Midbrain (tissue), 1 donor: ENCODE data around the gene RUNX1.
A peak's percentile ranks its signal among the peaks of the same experiment; 100 is the strongest.

Experiments used
- DNase-seq: peaks from one replicate; lab custom pipeline; 2025; lab: John Stamatoyannopoulos, UW

The RUNX1 gene

DNA sequence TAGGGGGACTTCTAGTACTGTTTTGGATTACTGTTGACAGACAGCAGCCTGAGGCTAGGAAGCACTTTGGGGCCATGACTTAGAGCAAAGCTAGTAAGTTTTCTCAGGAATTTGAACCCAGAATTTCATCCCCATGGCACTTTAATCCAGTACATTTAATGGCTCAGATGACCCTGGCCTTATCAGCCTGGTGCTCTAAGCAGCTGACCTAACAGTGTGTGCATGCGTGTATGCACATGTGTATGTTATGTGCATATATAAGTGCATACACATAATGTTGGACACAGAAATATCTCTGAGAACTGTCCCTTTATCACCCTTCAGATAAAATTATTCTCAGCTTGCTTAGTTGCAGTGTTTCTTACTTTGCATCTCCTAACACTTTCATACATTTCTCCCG, 265.3 kb downstream of the RUNX1 start:
- no peak for DNase-seq

- DNase-seq: no peak
These were observed 266.4 kb downstream of the RUNX1 start for GRCh38 chr21:34782506-34783360.

DNA sequence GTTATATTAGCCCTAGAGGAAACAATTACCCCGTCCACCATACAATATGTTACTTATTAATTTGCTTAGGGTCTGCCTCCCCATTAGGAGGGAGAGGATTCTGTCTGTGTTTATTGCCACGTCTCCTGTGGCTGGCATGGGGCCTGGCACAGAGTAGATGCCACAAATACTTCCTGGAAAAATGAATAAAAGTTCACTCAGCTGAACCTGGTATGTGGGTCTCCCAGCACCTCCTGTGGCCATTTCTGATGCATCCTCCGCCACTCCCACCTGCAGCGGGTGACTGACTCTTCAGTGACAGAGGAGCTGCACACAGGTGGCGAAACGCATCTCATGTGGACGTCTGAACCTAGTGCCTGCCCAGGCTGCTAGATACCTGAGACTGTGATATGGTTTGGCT, 267.6 kb downstream of the RUNX1 start:
- no peak for DNase-seq

- no peak for DNase-seq
These were observed 269.2 kb downstream of the RUNX1 start for GRCh38 chr21:34779860-34780259.

DNA sequence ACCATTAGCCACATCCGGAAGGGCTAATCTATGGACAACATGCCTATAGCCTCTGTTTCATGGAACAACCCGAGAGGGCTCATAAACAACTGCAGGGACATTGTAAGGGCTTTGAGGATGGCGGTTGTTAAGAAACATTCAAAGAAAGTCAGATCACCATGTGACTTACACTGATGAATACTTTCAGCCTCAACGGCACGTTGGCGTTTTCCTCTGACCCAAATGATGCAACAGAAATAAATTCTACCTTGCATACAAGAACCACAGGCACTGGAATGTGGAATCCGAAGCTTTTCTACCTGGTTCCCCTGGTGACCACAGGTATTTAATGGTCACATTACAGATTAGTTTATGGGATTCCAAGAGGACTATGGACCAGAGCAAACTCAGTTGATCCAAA, 273.3 kb downstream of the RUNX1 start:
- no peak for DNase-seq

DNA sequence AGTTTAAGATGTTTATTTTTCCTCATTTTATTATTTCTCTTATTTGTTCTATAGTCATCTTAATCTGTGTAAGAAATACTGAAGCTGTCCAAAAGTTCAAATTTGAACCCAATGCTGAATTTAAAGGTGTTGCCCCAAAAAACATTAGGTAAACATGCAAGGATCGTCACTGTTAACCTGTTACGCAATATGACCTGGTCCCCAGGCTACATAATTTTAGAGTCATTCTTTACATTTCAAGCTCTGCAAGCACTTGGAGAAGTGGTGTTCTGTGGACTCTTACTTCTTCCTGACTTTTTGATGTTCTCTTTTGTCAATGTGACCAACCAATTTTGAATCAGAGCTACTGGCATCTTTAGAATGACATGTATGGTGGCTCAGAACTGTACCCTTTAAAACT, 274.4 kb downstream of the RUNX1 start:
- DNase-seq: no peak

GRCh38 chr21:34771512-34772028, 277.5 kb downstream of the RUNX1 start:
- no peak for DNase-seq

DNA sequence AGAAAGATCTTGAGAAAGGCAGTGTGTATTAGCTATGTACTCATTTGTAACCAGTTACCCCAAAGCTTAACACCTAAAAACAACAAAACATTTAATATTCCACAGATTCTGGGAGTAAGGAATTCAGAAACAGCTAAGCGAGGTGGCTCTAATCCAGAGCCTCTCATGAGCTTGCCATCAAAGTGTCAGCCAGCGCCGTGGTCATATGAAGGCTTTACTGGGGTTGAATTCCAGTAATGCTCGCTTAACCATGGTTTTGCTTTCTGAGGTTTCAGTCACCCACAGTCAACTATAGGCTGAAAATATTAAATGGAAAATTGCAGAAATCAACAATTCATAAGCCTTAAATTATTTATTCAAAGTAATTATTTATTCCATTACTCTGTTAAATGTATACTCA, 278.5 kb downstream of the RUNX1 start:
- no peak for DNase-seq

DNA sequence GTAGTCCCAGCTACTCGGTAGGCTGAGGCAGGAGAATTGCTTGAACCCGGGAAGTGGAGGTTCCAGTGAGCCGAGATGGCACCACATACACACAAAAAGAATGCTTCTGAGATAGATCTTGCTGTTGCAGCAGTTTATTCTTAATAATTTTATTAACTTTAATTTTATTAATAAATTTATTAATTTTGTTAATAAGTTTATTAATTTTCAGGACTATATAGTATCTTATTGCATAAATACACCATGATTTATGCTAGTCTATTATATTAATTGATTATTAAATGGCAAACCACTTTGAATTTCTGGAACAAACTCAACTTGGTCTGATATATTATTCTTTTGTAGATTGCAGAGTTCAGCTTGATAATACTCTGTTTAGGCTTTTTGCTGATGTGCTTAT, 280.8 kb downstream of the RUNX1 start:
- DNase-seq: no peak

- DNase-seq: no peak
These were observed 282.2 kb downstream of the RUNX1 start for GRCh38 chr21:34766862-34767261.

DNA sequence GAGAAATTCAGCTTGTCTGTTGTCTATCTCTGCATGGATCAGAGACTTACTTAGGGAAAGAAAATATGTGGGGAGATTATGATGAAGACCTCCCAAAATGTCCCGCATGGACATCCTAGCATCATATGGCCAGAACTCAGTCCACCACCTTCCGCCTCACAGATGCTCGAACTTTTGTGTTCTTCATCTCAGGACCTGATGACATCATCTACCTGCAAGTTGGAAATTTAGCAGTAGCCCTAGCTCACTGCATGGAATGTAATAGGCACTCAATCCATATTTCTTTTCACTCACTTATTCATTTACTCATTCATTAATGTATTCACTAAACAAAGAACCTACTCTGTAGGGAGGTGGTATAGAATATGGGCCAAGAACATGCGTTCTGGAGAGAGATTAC, 283.5 kb downstream of the RUNX1 start:
- DNase-seq: no peak

- no peak for DNase-seq
These were observed 284.3 kb downstream of the RUNX1 start for GRCh38 chr21:34764715-34765284.

DNA sequence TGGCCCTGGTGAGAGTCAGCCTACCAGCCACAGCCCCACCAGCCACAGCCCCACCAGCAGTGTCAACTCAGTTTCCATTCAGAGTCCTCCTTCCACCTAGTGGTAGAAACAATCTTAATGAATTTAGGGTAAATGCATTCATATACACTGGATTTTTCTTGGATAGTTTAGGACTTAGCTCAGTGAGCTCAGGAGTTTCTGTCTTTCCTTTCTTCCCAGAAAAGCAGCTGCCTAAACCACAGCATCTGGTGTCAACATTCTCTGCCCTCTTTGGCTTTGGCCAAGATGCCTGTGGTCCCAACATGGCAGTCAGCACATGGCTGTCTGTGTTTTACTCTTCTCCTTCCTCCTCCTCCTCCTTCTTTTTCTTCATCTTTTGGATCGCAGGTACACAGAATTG, 286.3 kb downstream of the RUNX1 start:
- no peak for DNase-seq

- no peak for DNase-seq
These were observed 287.3 kb downstream of the RUNX1 start for GRCh38 chr21:34761758-34762330.

- no peak for DNase-seq
These were observed 294.1 kb downstream of the RUNX1 start for GRCh38 chr21:34754690-34755647.

DNA sequence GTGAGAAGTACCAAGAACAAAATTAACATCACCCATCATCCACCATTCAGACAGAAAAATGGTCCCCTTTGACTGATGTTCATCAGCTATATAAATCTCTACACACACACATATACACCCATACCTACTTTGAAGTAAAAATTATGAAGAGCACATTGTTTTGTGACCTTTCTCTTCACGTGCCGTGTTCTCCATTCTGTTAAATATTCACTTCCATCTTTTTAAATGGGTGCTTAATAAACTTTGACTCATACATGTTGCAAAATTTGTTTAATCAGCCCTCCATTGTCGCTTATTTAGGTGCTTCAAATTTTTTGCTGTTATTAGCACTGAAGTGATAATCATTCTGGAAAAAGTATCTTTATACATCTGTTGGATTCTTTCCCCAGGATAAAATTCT, 300.2 kb downstream of the RUNX1 start:
- DNase-seq: no peak

DNA sequence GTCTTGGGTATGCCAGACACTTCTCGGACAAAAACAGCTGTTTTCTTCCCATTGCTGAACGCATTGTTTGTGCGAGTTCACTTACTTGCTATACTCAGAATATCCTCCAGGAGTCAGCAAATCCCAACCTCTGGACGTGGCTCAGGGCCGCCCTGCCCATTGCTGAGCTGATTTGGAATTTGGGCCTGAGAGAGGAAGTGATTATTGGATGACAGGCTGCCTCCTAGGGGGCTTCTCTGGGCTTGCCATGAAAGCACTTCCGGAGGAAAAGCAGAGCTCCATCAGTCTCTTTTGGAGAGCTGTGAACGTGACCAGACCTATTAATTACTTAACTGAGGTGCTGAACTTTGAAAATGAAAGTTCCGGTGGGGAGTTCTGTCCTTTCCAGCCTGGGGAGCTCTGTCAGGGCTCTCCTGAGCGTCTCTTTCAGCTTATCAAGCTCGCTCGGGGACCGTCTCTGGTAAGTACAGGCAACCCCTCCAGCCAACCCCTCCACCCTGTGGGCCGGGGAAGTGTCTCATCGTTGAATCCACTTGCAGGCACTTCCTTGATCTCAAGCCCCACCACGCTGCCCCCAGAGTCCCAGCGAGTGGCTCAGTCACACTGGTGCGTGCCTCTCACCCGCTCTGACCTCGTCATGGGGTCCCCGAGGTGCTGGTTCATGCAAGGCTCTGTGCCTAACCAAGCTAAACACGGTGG, 303.4 kb downstream of the RUNX1 start:
- peak; percentile 53 for DNase-seq

GRCh38 chr21:34744801-34745200, 304.3 kb downstream of the RUNX1 start:
- DNase-seq: no peak

GRCh38 chr21:34743831-34744230, 305.3 kb downstream of the RUNX1 start:
- DNase-seq: no peak

DNA sequence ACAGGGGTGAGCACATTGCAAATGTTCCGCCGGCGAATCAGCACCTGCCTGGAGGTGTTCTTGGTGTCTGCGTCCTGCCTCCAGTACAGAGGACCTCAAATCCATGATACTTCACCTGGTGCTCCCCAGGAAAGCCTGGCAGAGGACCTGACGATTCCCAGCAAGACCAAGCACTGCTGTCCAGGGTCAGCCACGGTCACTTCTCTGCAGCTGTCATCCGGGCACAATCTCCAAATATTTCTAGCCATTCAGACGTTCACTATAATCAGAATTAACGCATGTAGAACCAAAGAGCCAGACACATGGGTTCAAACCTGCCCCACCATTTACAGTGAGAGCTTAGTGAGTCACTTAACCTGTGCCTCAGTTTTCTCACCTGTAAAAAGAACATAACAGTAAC, 305.8 kb downstream of the RUNX1 start:
- DNase-seq: no peak

- no peak for DNase-seq
These were observed 308.9 kb downstream of the RUNX1 start for GRCh38 chr21:34740198-34740597.
